Osteocyte (in vitro differentiated cells): ENCODE measurements around the gene CXCL17. TPM values are rescaled to one million over a fixed set of nuclear protein-coding genes. Genes with fewer than 3 reads are reported as not detected.
A peak's percentile ranks its signal among the peaks of the same experiment; 100 is the strongest.

Experiments
- DNase-seq: peaks from one replicate; pipeline ENCODE4 v3.0.0; 2021; ENCODE audit warnings: mixed read lengths; ENCODE audit not compliant: unreplicated experiment; ENCODE audit errors: extremely low spot score
- H3K27ac Mint-ChIP-seq: one replicate; pipeline ENCODE4 v1.8.0; 2021; ENCODE audit warnings: mild to moderate bottlenecking, mixed read lengths; ENCODE audit not compliant: unreplicated experiment
- H3K27me3 Mint-ChIP-seq: one replicate; pipeline ENCODE4 v1.8.0; 2021; ENCODE audit warnings: mixed read lengths; ENCODE audit not compliant: unreplicated experiment
- H3K36me3 Mint-ChIP-seq: one replicate; pipeline ENCODE4 v1.8.0; 2021; ENCODE audit warnings: mixed read lengths; ENCODE audit not compliant: unreplicated experiment
- H3K4me1 Mint-ChIP-seq: one replicate; pipeline ENCODE4 v1.8.0; 2021; ENCODE audit warnings: mixed read lengths; ENCODE audit not compliant: unreplicated experiment
- H3K4me3 Mint-ChIP-seq: one replicate; pipeline ENCODE4 v1.8.0; 2021; ENCODE audit warnings: mild to moderate bottlenecking, moderate library complexity, mixed read lengths; ENCODE audit not compliant: unreplicated experiment
- H3K9me3 Mint-ChIP-seq: one replicate; pipeline ENCODE4 v1.8.0; 2021; ENCODE audit warnings: mixed read lengths; ENCODE audit not compliant: unreplicated experiment
- total RNA-seq: library from RNA; stranded (reverse); gene quantifications from 2 replicates; pipeline ENCODE4 v1.2.1, GENCODE V29; 2021
- TF ChIP-seq, protein P1 (sequence below): fragments of 200-600 bp; sonication (generic); IDR thresholded peaks from 2 replicates; pipeline ENCODE4 v1.5.0; 2021; ENCODE audit warnings: antibody characterized with exemption, mild to moderate bottlenecking, moderate library complexity

CXCL17 gene
- total RNA-seq, 1 donor from 2014 or later, result not detected

DNA sequence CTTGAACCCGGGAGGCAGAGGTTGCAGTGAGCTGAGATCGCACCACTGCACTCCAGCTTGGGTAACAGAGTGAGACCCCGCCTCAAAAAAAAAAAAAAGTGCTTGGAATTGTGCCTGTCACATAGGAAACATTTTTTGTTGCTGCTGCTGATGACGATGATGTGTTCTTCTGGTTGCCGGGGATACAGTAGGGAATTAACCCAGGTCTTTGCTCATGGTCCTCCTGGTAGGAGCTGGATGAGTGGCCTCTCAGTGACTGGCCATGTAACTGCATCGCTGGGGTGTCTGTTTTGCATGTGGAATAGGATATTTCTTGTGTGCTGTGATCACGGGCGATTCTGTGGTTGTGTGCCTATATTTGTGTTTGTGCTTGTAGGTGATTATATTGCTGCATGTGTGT lies 48.0 kb downstream of the CXCL17 start:
- Mint-ChIP-seq H3K9me3 (no peaks in the 10 kb centered on the region), H3K36me3 (no peaks in the 10 kb centered on the region), H3K27ac (no peak overlapping the region), H3K27me3 (peaks cover 17% of the 10 kb centered on the region), H3K4me3 (no peak overlapping the region), H3K4me1 (peaks cover 20% of the 10 kb centered on the region)
- TF ChIP-seq, protein P1, sequence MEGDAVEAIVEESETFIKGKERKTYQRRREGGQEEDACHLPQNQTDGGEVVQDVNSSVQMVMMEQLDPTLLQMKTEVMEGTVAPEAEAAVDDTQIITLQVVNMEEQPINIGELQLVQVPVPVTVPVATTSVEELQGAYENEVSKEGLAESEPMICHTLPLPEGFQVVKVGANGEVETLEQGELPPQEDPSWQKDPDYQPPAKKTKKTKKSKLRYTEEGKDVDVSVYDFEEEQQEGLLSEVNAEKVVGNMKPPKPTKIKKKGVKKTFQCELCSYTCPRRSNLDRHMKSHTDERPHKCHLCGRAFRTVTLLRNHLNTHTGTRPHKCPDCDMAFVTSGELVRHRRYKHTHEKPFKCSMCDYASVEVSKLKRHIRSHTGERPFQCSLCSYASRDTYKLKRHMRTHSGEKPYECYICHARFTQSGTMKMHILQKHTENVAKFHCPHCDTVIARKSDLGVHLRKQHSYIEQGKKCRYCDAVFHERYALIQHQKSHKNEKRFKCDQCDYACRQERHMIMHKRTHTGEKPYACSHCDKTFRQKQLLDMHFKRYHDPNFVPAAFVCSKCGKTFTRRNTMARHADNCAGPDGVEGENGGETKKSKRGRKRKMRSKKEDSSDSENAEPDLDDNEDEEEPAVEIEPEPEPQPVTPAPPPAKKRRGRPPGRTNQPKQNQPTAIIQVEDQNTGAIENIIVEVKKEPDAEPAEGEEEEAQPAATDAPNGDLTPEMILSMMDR, result no peak
- DNase-seq, result no peak

DNA sequence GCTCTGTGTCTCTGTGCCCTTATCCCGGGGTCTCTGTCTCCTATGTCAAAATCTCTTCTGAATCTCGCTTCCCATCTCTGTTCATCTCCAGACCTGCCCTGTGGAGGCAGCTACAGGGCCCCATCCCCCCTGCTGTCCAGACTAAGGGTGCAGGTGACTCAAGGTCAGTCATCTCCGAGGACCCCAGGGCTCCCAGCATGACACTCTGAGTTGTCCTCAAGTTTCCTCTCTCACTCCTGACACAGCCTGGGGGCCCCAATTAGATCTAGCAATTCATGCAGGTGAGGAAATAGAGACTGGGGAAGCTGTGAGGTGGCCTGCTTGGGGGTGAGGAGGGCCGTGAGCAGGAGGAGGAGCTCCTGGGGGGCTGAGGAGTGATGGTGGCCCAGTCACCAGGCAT lies 50.6 kb downstream of the CXCL17 start:
- no peaks in the 10 kb centered on the region for H3K9me3 Mint-ChIP-seq
- no peak overlapping the region for H3K4me3 Mint-ChIP-seq
- peaks cover 9% of the 10 kb centered on the region for H3K4me1 Mint-ChIP-seq
- no peak for DNase-seq
- TF ChIP-seq, protein P1, result no peak
- no peaks in the 10 kb centered on the region for H3K36me3 Mint-ChIP-seq
- peaks cover 20% of the 10 kb centered on the region for H3K27me3 Mint-ChIP-seq
- H3K27ac Mint-ChIP-seq, result no peak overlapping the region

DNA sequence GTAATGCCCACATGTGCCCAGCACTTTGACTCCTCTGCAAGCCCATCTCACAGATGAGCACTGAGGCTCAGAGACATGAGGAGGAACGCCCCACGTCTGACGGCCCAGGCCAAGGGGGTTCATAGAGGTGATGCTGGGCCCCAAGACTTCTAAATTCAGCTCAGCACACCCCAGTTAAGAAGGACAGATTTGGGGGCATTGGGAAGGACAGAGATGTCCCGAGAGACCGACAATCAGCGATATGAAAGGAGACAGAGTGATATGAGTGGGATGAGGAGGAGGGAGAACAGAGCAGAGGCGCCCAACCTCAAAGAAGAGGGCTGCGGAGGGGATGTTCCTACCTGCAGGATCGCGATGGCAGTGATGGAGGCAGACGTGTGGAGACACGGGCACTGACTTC lies 52.8 kb downstream of the CXCL17 start, which contains the start of gene CNFN:
Gene CNFN (minus strand): TSS at position 399 of the 400 bp plus-strand sequence. CDS start 1,260 bp downstream, outside the sequence.
- no peak within 1 kb of the TSS for H3K27ac Mint-ChIP-seq
- TF ChIP-seq, protein P1, result no peak
- peaks cover 7% of the 10 kb centered on the region for H3K4me1 Mint-ChIP-seq
- no peaks in the 10 kb centered on the region for H3K9me3 Mint-ChIP-seq
- no peak for DNase-seq
- H3K36me3 Mint-ChIP-seq, result no peaks in the 10 kb centered on the region
- H3K4me3 Mint-ChIP-seq, result no peak within 1 kb of the TSS
- H3K27me3 Mint-ChIP-seq, result peaks cover 22% of the 10 kb centered on the region

DNA sequence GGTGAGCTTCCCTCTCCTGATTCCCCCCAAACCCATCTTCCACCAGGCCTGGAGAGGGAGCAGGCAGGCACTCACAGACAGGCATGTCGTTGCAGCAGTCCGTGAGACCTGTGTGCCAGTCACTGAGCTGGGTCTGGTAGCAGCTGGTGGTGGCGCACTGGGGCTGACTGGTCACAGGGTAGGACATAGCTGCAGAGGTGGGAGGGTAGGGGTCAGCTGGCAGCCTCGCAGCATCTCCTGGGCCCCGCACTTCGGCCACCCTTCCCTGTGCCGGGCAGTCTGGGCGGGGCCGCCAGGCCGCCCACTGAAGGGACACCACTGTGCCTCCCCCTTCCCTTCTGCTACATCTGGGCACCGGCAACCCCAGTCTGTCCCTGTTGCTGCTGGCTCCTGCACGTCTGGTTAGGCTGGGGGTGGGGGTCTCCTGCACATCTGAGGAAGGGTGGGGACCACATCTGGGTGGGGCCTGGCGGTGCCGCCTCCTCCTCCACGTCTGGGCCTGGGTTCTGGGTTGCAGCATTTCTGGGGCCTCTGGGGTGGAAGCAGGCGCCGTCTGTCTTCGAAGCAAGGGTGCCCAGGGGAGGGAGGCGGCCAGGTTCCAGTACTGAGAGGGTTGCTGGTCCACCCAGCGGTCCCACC lies 53.8 kb downstream of the CXCL17 start:
- Mint-ChIP-seq H3K27ac (no peak overlapping the region), H3K4me1 (peaks cover 7% of the 10 kb centered on the region), H3K36me3 (no peaks in the 10 kb centered on the region), H3K9me3 (no peaks in the 10 kb centered on the region), H3K27me3 (peaks cover 22% of the 10 kb centered on the region), H3K4me3 (no peak overlapping the region)
- TF ChIP-seq, protein P1, result no peak
- no peak for DNase-seq

DNA sequence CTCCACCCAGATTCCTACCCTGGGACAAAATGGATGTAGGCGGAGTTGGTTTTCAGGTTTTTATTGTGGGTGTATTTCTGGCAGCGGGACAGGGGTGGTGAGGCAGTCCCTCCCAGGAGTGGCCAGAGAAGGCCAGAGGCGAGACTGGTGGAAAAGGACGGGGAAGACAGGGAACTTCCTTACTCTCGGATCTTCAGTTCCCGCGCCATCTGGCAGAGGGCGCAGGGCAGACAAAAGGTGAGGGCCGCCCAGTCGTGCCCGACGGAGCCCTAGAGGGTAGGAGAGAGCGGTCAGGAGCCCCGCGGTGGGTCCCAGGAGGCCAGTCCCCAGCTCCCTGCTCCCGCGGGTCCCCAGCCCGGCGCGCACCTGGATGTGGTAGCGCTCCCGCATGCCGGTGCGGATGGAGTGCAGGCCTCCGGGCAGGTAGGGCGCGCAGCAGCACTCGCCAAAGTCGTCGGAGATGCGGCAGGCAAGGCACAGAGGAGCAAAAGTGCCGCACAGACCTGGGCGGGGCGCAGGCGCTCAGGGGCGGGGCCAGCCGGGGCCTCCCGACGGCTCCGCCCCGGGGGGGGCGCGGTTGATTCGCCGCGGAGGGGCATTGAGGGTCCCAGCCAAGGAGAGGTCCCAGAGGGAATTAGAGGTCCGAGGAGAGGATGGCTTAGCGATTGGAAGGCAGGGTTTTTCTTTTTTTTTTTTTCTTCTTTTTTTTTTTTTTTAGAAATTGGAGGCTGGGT lies 55.6 kb downstream of the CXCL17 start:
- H3K27me3 Mint-ChIP-seq, result peaks cover 29% of the 10 kb centered on the region
- TF ChIP-seq, protein P1, result peak; percentile 55
- H3K4me3 Mint-ChIP-seq, result peak overlapping the region; percentile 68
- H3K36me3 Mint-ChIP-seq, result no peaks in the 10 kb centered on the region
- DNase-seq, result no peak
- H3K4me1 Mint-ChIP-seq, result peaks cover 7% of the 10 kb centered on the region
- peak overlapping the region; percentile 0 for H3K27ac Mint-ChIP-seq
- no peaks in the 10 kb centered on the region for H3K9me3 Mint-ChIP-seq
